Esophagus (tissue), 2 donors: ENCODE results near the gene NOVA2. TPM values are rescaled to one million over a fixed set of nuclear protein-coding genes. Genes with fewer than 3 reads are reported as not detected.

ENCODE experiments used
- H3K27ac ChIP-seq, 2 donors: one replicate each; pipeline ENCODE4 v1.5.1; 2013; ENCODE audit warnings: low read depth in 2 of 2, mild to moderate bottlenecking in 2 of 2, inconsistent platforms in 1 of 2, low read length in 1 of 2, moderate library complexity in 1 of 2
- H3K27me3 ChIP-seq, 2 donors: one replicate each; pipeline ENCODE4 v1.6.1; 2013; ENCODE audit warnings: low read length in 2 of 2, control low read depth in 1 of 2, mild to moderate bottlenecking in 1 of 2; ENCODE audit not compliant: insufficient read depth in 2 of 2, control insufficient read depth in 1 of 2
- H3K36me3 ChIP-seq, 2 donors: one replicate each; pipeline ENCODE4 v1.6.1; 2013; ENCODE audit warnings: low read length in 1 of 2; ENCODE audit not compliant: control insufficient read depth in 2 of 2, insufficient read depth in 2 of 2
- H3K4me1 ChIP-seq, 2 donors: one replicate each; pipeline ENCODE4 v1.6.1; 2013; ENCODE audit warnings: low read length in 1 of 2; ENCODE audit not compliant: control insufficient read depth in 2 of 2, insufficient read depth in 2 of 2
- H3K4me3 ChIP-seq, 2 donors: one replicate each; pipeline ENCODE4 v1.5.1; 2013; ENCODE audit warnings: low read length in 2 of 2, mild to moderate bottlenecking in 2 of 2, low read depth in 1 of 2, moderate library complexity in 1 of 2
- H3K9me3 ChIP-seq, 2 donors: one replicate each; pipeline ENCODE4 v1.6.1; 2013; ENCODE audit warnings: mild to moderate bottlenecking in 2 of 2, low read depth in 1 of 2, low read length in 1 of 2, moderate library complexity in 1 of 2; ENCODE audit not compliant: control insufficient read depth in 2 of 2, insufficient read depth in 1 of 2
- WGBS, 2 donors: extraction: QIAGEN DNeasy Blood & Tissue Kit; methylation state at CpG; one replicate each; pipeline ENCODE4 v1.1.7; 2013; 5-methylcytosine and 5-hydroxymethylcytosine counted together
- polyA plus RNA-seq, 2 donors: library from polyadenylated mRNA; stranded (reverse); fragments of 200-250 nt; gene quantifications; one replicate each; pipeline ENCODE4 v1.2.3, GENCODE V29; 2013
- donor health status: healthy with polysubstance abuse.
- donor health status: Bipolar disorder and iron deficiency.

NOVA2 gene
- polyA plus RNA-seq, 2 donors: 0.31 to 1.0 TPM

DNA sequence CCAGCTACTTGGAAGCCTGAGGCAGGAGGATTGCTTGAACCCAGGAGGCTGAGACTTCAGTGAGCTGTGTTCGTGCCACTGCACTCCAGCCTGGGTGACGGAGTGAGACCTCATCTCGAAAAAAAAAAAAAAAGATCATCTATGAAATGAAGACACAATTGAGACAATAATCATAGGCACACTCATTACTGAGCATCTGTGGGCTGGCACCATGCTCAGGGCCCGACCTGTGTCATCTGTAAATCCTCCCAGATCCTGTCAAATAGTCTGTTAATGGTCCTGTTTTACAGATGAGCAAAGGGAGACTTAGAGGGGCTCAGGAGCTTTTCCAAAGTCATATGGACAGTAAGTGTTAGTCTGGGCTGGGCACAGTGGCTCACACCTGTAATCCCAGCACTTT, 54.9 kb downstream of the NOVA2 start:
- Histone ChIP-seq H3K27me3 (no peaks in the 10 kb centered on the region), H3K27ac (no peak overlapping the region), H3K36me3 (no peaks in the 10 kb centered on the region), H3K9me3 (no peaks in the 10 kb centered on the region), H3K4me3 (no peak overlapping the region), H3K4me1 (no peaks in the 10 kb centered on the region)
- 59 to 71% methylated on average over 4 of the region's 4 CpGs for WGBS, 2 donors

DNA sequence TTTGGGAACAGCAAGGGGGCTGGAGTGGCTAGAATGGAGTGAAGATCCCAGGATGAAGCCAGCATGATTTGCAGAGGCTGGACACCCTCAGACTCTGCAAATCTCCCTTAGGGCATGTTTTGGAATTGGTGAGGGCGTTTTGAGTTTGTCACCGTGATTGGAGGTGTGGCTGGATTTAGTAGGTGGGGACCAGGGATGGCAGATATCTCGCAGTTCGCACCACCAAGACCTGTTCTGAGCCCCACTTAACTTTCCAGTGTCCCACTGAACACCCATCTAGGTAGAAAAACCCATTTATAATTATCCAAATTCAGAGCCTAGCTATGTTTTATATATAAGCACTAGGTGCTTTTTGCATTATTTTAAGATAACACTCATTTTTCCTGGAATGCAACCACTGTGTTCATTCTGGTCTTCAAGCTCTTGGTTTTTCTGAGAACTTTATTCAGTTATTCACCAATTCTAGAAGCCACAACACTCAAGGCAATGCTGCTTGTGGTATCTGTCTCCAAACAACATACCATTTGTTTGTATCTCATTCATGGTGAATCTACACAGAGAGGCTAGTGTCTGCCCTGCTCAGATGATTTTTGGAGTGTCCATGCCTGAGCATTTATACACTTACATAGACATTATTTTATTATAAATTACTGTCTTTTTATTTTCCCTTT, 56.1 kb downstream of the NOVA2 start:
- H3K27me3 ChIP-seq: no peaks in the 10 kb centered on the region
- H3K36me3 ChIP-seq: no peaks in the 10 kb centered on the region
- no peaks in the 10 kb centered on the region for H3K4me1 ChIP-seq
- H3K9me3 ChIP-seq: no peaks in the 10 kb centered on the region
- no peak overlapping the region for H3K27ac ChIP-seq
- H3K4me3 ChIP-seq: no peak overlapping the region
- 37 to 48% methylated on average over 4 of the region's 4 CpGs for whole genome bisulfite sequencing, 2 donors

DNA sequence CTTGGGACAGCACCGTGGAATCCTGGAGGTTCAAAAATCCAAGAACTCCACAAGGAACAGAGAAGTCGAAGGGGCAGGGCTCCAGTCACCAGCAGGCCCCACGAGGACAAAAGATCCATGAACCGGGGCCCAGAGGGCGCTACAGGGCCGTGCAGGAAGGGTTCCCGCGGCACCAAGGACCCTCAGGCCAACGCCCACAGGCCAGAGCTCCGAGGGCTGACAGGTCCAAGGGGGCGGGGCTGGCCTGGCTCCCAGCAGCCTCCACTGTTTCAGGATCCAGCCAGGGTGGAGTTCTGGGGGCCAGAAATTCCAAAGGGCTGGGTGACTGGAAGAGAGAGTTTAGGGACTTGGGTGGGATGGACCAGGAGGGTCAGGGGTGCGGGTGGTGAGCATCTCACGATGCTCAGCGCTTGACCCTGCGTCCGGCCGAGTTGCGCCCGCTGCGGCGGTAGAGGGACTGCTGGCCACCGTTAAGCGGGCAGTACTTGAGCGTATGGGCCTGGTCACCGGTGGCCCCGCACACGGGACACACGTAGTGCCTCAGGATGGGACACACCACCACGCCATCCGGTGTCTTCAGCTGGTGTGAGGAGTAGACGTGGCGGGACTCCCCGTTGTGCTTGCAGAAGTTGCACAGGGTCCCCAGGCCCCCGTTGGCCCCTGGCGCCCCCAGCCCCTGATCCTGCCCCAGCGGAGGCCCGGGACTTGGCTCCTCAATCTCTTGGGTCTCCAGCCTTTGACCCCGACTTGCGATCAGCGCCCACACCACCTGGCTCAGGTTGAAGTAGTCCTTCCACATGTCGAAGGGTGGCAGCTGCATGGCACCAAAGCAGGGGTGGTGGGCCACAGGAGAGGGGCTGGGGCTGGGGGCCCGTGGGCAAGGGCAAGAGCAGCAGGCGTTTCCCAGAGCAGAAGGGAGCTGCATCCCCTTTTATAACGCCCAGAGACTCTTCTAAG, 59.5 kb downstream of the NOVA2 start, which contains the start of gene NANOS2:
Gene NANOS2 (minus strand): TSS at position 905 of the 957 bp plus-strand sequence. CDS start 85 bp downstream, at position 820.
- Histone ChIP-seq H3K27me3 (no peaks in the 10 kb centered on the region), H3K4me3 (no peak within 1 kb of the TSS), H3K36me3 (no peaks in the 10 kb centered on the region), H3K9me3 (no peaks in the 10 kb centered on the region), H3K4me1 (no peaks in the 10 kb centered on the region), H3K27ac (no peak within 1 kb of the TSS)
- WGBS, 2 donors: 60 to 61% methylated on average over 44 of the region's 44 CpGs

DNA sequence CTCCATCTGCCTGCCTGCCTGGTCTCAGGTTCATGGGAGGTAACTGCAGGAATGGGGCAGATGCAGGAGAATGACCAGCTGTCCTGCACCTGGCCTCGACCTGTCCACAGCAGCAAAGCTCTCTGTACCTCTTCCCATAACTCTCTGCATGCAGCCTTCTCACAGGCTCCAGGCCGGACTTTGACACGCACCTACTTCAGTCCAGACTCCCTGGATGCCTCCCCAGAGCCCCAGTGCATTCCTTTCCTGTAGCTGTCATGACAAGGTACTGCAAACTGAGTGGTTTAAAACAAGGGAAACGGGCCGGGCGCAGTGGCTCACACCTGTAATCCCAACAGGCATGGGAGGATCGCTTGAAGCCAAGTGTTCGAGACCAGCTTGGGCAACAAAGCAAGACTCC, 62.4 kb downstream of the NOVA2 start:
- 61 to 71% methylated on average over 8 of the region's 8 CpGs for WGBS, 2 donors
- no peaks in the 10 kb centered on the region for H3K27me3 ChIP-seq
- H3K4me1 ChIP-seq: no peaks in the 10 kb centered on the region

DNA sequence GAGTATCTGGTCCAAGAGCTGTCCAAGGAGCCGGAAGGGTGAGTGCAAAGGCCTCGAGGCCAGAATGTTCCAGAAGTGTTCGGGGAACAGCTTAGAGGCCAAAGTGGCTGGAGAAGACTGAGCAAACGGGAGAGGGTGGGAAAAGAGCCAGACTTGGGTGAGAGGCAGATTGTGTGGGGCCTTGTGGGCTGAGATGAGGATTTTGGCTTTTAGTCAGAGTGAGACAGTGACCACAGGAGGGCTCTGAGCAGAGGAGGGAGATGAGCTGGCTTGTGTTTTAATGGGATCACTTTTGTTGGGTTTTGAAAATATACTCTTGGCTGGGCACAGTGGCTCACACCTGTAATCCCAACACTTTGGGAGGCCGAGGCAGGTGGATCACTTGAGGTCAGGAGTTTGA, 64.7 kb downstream of the NOVA2 start:
- 75 to 77% methylated on average over 5 of the region's 5 CpGs for WGBS, 2 donors

More for the DNA sequence above, 62.4 kb downstream of the NOVA2 start:
- Histone ChIP-seq H3K27ac (no peak overlapping the region), H3K4me3 (no peak overlapping the region), H3K9me3 (no peaks in the 10 kb centered on the region), H3K36me3 (no peaks in the 10 kb centered on the region)

DNA sequence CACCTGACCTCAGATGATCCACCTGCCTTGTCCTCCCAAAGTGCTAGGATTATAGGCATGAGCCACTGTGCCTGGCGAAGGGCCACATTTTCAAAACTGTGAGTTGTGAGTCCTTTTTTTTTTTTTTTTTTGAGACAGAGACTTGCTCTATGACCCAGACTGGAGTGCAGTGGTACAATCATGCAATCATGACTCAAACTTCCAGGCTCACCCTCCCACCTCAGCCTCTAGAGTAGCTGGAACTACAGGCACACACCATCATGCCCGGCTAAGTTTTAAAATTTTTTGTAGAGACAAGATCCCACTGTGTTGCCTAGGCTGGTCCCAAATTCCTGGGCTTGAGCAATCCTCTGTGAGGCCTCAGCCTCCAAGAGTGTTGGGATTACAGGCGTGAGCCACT, 67.4 kb downstream of the NOVA2 start:
- Histone ChIP-seq H3K36me3 (no peaks in the 10 kb centered on the region), H3K27me3 (no peaks in the 10 kb centered on the region), H3K27ac (no peak overlapping the region), H3K4me3 (no peak overlapping the region), H3K4me1 (peaks cover 2 to 4% of the 10 kb centered on the region in 2 donors), H3K9me3 (no peaks in the 10 kb centered on the region)
- 85 to 88% methylated on average over 3 of the region's 3 CpGs for WGBS, 2 donors

More for the DNA sequence above, 64.7 kb downstream of the NOVA2 start:
- Histone ChIP-seq H3K36me3 (no peaks in the 10 kb centered on the region), H3K4me3 (no peak overlapping the region), H3K9me3 (no peaks in the 10 kb centered on the region), H3K27me3 (no peaks in the 10 kb centered on the region), H3K4me1 (no peaks in the 10 kb centered on the region), H3K27ac (no peak overlapping the region)

DNA sequence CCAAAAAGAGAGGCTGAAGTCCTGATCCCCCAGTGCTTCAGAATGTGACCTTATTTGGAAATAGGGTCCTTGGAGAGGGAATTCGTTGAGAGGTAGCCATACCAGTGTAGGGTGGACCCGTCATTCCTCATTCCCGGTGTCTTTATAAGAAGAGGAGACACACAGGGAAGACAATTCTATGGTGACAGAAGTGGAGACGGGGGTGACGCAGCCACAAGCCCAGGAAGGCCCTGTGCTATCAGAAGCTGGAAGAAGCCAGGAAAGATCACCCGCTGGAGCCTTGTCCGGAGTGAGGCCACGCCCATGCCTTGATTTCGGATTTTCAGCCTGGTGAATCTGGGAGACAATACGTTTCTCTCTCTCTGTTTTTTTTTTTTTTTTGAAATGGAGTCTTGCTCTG, 68.7 kb downstream of the NOVA2 start:
- H3K27me3 ChIP-seq: no peaks in the 10 kb centered on the region
- H3K4me3 ChIP-seq: no peak overlapping the region
- H3K27ac ChIP-seq: no peak overlapping the region
- WGBS, 2 donors: 80 to 83% methylated on average over 10 of the region's 10 CpGs
- H3K36me3 ChIP-seq: no peaks in the 10 kb centered on the region
- no peaks in the 10 kb centered on the region for H3K9me3 ChIP-seq
- H3K4me1 ChIP-seq: peaks cover 4% of the 10 kb centered on the region in 2 donors

DNA sequence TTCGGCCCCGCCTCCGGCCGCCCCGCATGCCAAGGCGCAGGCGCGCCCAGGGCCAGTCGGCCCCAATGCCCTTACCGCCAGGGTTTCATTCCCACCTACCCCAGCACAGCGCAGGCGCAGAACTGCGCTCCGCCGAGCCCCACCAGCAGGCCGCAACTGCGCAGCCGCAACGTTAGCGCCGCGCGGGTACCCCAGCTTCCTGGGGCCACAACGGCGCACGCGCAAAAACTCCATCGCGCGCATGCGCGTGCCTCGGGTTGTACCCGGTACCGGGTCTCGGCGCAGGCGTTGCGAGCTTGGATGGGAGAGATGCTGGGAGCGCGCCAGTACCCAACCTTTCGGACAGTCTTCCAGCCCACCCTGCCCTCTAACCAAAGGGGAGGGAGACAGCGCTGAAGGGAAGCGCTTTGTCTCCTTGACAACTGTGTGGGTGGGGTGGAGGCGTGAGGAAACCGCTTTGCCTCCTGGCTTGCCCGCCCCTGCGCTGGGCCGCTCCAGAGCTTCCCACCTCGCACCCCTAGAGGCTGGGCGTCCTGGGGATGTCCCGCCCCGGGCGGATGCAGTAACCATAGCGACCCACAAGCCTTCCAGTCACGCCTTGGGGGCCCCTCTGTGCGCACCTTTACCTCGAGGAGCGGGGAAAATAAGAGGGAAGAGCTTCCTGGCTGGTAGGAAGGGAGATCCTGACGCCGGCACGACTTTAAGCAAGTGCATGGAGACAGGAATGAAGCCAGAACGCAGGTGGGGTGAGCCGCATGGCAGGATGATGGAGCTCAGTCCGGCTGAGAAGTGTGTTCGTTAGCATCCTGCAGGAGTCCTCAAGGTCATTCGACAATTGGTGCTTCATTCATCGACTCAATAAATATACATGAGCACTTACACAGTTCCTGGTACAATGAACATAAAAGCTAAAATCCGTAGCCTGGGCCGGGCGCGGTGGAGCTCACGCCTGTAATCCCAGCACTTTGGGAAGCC, 70.7 kb downstream of the NOVA2 start:
- 2% methylated on average over 58 to 73 of the region's 73 CpGs for WGBS, 2 donors

More for the DNA sequence above, 70.7 kb downstream of the NOVA2 start:
- peaks cover 0 to 9% of the 10 kb centered on the region in 2 donors for H3K36me3 ChIP-seq
- H3K9me3 ChIP-seq: no peaks in the 10 kb centered on the region
- H3K27ac ChIP-seq: peak overlapping the region; percentile 63 to 69
- H3K4me1 ChIP-seq: peaks cover 4% of the 10 kb centered on the region in 2 donors
- peak overlapping the region; percentile 67 to 71 for H3K4me3 ChIP-seq
- no peaks in the 10 kb centered on the region for H3K27me3 ChIP-seq
